ENCODE data around the gene RTKN2. TPM values are rescaled to one million over a fixed set of nuclear protein-coding genes. Genes with fewer than 3 reads are reported as not detected.

The RTKN2 gene
- total and polyA plus RNA-seq, 2 experiments from 2014 or later, result 0.68 to 6.6 TPM

- Histone ChIP-seq H3K79me2 (no peaks in the 10 kb centered on the region), H3K27me3 (no peaks in the 10 kb centered on the region), H3K9me3 (ENCODE audit: low read depth) (no peaks in the 10 kb centered on the region), H3K27ac (no peak overlapping the region), H3K4me3 (no peak overlapping the region), H3K36me3 (replicated peaks; ENCODE audit: insufficient read depth, low read depth) (no peaks in the 10 kb centered on the region), H3K9me2 (replicated peaks; ENCODE audit: insufficient read depth) (no peaks in the 10 kb centered on the region), H4K20me1 (ENCODE audit: insufficient read depth, poor library complexity, severe bottlenecking) (no peaks in the 10 kb centered on the region), H3K4me2 (no peak overlapping the region), H3K4me1 (ENCODE audit: insufficient read depth) (no peaks in the 10 kb centered on the region), H2AFZ (no peak overlapping the region)
- WGBS (ENCODE audit: low lambda C conversion rate, missing lambda C conversion rate), result 93% methylated on average over 2 of the region's 2 CpGs
- DNase-seq (ENCODE audit: low spot score), result no peak
- TF ChIP-seq EZH2 (IDR thresholded peaks at IDR 0.05; ENCODE audit: borderline replicate concordance), result no peak
- no peak for TF ChIP-seq EZH2phosphoT487 (IDR thresholded peaks at IDR 0.05; ENCODE audit: low read depth, severe bottlenecking, unreplicated experiment)
- TF ChIP-seq CTCF (IDR thresholded peaks at IDR 0.05; ENCODE audit: poor library complexity), result no peak
Observed at GRCh38 chr10:62178568-62178967, 90.1 kb downstream of the RTKN2 start.

- WGBS (ENCODE audit: low lambda C conversion rate, missing lambda C conversion rate), result 93% methylated on average over 3 of the region's 3 CpGs
- Histone ChIP-seq H3K27me3 (no peaks in the 10 kb centered on the region), H3K36me3 (replicated peaks; ENCODE audit: insufficient read depth, low read depth) (no peaks in the 10 kb centered on the region)
Observed at GRCh38 chr10:62177111-62177510, 91.5 kb downstream of the RTKN2 start.

GRCh38 chr10:62175251-62175650 lies 93.4 kb downstream of the RTKN2 start:
- Histone ChIP-seq H2AFZ (no peak overlapping the region), H3K9me2 (replicated peaks; ENCODE audit: insufficient read depth) (no peaks in the 10 kb centered on the region), H4K20me1 (ENCODE audit: insufficient read depth, poor library complexity, severe bottlenecking) (no peaks in the 10 kb centered on the region), H3K4me1 (ENCODE audit: insufficient read depth) (no peaks in the 10 kb centered on the region), H3K27ac (no peak overlapping the region), H3K36me3 (replicated peaks; ENCODE audit: insufficient read depth, low read depth) (no peaks in the 10 kb centered on the region), H3K9me3 (ENCODE audit: low read depth) (no peaks in the 10 kb centered on the region), H3K4me3 (no peak overlapping the region), H3K27me3 (no peaks in the 10 kb centered on the region), H3K4me2 (no peak overlapping the region), H3K79me2 (no peaks in the 10 kb centered on the region)
- no peak for DNase-seq (ENCODE audit: low spot score)
- 91% methylated on average over 2 of the region's 2 CpGs for WGBS (ENCODE audit: low lambda C conversion rate, missing lambda C conversion rate)
- no peak for TF ChIP-seq EZH2 (IDR thresholded peaks at IDR 0.05; ENCODE audit: borderline replicate concordance)
- no peak for TF ChIP-seq EZH2phosphoT487 (IDR thresholded peaks at IDR 0.05; ENCODE audit: low read depth, severe bottlenecking, unreplicated experiment)
- no peak for TF ChIP-seq CTCF (IDR thresholded peaks at IDR 0.05; ENCODE audit: poor library complexity)

More at GRCh38 chr10:62177111-62177510, 91.5 kb downstream of the RTKN2 start:
- no peak overlapping the region for H3K27ac ChIP-seq
- TF ChIP-seq CTCF (IDR thresholded peaks at IDR 0.05; ENCODE audit: poor library complexity) (no peak), EZH2 (IDR thresholded peaks at IDR 0.05; ENCODE audit: borderline replicate concordance) (no peak), EZH2phosphoT487 (IDR thresholded peaks at IDR 0.05; ENCODE audit: low read depth, severe bottlenecking, unreplicated experiment) (no peak)
- no peaks in the 10 kb centered on the region for H4K20me1 ChIP-seq (ENCODE audit: insufficient read depth, poor library complexity, severe bottlenecking)
- H3K9me2 ChIP-seq (replicated peaks; ENCODE audit: insufficient read depth), result no peaks in the 10 kb centered on the region
- H3K79me2 ChIP-seq, result no peaks in the 10 kb centered on the region
- no peaks in the 10 kb centered on the region for H3K9me3 ChIP-seq (ENCODE audit: low read depth)
- H3K4me1 ChIP-seq (ENCODE audit: insufficient read depth), result no peaks in the 10 kb centered on the region
- H2AFZ ChIP-seq, result no peak overlapping the region
- H3K4me2 ChIP-seq, result no peak overlapping the region
- H3K4me3 ChIP-seq, result no peak overlapping the region
- DNase-seq (ENCODE audit: low spot score), result no peak

- no peak overlapping the region for H3K4me3 ChIP-seq
- TF ChIP-seq EZH2phosphoT487 (IDR thresholded peaks at IDR 0.05; ENCODE audit: low read depth, severe bottlenecking, unreplicated experiment), result no peak
- TF ChIP-seq CTCF (IDR thresholded peaks at IDR 0.05; ENCODE audit: poor library complexity), result no peak
- TF ChIP-seq EZH2 (IDR thresholded peaks at IDR 0.05; ENCODE audit: borderline replicate concordance), result no peak
- H3K36me3 ChIP-seq (replicated peaks; ENCODE audit: insufficient read depth, low read depth), result no peaks in the 10 kb centered on the region
- no peaks in the 10 kb centered on the region for H3K79me2 ChIP-seq
- H3K9me2 ChIP-seq (replicated peaks; ENCODE audit: insufficient read depth), result no peaks in the 10 kb centered on the region
- DNase-seq (ENCODE audit: low spot score), result no peak
- no peaks in the 10 kb centered on the region for H4K20me1 ChIP-seq (ENCODE audit: insufficient read depth, poor library complexity, severe bottlenecking)
- no peak overlapping the region for H3K27ac ChIP-seq
- H3K27me3 ChIP-seq, result no peaks in the 10 kb centered on the region
- H3K4me1 ChIP-seq (ENCODE audit: insufficient read depth), result no peaks in the 10 kb centered on the region
- H3K9me3 ChIP-seq (ENCODE audit: low read depth), result no peaks in the 10 kb centered on the region
- no peak overlapping the region for H3K4me2 ChIP-seq
- no peak overlapping the region for H2AFZ ChIP-seq
Observed at GRCh38 chr10:62172465-62172864, 96.2 kb downstream of the RTKN2 start.

All from hepatocyte (in vitro differentiated cells).